ENCODE data around the gene SREBF1.

SREBF1 gene

GRCh38 chr17:17859909-17860765 is 23.4 kb upstream of the SREBF1 start:
- peak; percentile 46 for DNase-seq (ENCODE audit: low read depth, low spot score)

GRCh38 chr17:17857496-17857895 is 20.7 kb upstream of the SREBF1 start:
- DNase-seq (ENCODE audit: low read depth, low spot score) = no peak

- no peak for DNase-seq (ENCODE audit: low read depth, low spot score)
These were observed 19.6 kb upstream of the SREBF1 start for GRCh38 chr17:17856386-17856785.

- no peak for DNase-seq (ENCODE audit: low read depth, low spot score)
These were observed 19.2 kb upstream of the SREBF1 start for GRCh38 chr17:17855976-17856375.

DNA sequence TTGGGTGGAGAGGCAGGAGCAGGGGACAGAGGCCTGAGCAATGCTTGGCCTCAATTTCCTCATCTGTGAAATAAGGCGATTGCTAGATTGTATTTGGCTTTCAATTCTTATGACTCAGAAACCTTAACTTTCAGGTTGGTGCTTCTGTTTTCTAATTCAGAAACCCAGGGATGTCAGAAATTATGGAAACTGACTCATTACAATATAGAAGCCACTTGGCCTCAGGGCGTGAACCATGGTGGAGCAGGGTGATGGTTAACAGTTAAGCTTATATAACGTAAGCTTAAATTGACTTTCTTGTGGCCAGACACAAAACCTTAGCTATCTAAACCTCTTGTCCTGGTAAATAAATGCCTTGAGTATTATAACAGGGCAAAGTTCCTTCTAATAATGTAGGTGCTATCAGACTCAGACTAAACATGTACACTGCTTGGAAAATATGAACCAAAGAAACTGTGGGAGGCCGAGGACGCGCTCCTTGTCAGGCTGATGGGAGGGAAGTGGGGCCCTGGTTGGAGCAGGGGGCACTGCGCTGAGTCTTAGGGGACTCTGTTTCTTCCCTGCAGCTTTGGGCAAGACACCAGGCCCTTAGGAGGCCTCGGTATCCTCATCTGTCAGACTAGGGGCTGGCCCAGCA is 17.1 kb upstream of the SREBF1 start:
- DNase-seq (ENCODE audit: low read depth, low spot score) = no peak

DNA sequence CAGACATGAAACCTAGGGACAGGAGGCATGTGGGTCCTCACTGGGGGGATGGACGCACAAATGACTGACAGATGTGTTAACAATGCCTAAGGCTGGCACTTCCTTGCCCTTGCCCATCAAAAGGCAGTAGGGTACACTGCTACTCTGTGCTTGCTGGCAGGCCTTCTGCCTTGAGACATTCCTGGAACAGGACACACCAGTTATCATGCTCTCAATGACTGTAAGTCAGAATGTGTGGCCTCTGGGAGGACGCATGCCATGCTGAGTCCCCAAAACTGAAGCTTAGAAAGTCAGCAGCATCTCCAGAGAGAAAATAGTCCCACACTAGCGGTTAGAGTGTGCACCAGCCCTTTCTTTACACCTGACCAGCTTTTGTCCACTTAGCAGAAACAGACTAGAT is 16.1 kb upstream of the SREBF1 start:
- DNase-seq (ENCODE audit: low read depth, low spot score) = no peak

- DNase-seq (ENCODE audit: low read depth, low spot score) = no peak
These were observed 14.6 kb upstream of the SREBF1 start for GRCh38 chr17:17851103-17852002.

- DNase-seq (ENCODE audit: low read depth, low spot score) = peak; percentile 25
These were observed 13.1 kb upstream of the SREBF1 start for GRCh38 chr17:17849845-17850373.

GRCh38 chr17:17849147-17849820 is 12.5 kb upstream of the SREBF1 start:
- DNase-seq (ENCODE audit: low read depth, low spot score) = peak; percentile 63

- no peak for DNase-seq (ENCODE audit: low read depth, low spot score)
These were observed 11.7 kb upstream of the SREBF1 start for GRCh38 chr17:17848311-17849082.

DNA sequence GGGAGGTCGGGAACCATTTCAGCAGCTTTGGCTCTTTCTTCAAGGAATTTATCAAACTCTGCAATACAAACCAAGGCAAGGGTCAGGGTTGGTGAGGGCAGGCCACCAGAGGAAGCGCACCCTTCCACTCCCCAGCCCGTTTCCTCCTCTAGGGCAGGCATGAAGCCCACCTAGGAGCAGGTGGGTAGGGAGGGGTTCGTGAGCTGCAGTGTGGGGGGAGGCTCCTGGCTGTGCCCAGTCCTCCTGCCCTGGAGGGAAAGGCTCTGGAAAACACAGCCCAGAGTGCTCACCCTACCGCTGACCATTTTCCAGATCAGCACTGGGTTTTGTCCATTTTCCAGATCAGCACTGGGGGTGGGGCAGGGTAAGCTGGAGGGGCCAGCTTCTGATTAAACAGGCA is 10.9 kb upstream of the SREBF1 start:
- no peak for DNase-seq (ENCODE audit: low read depth, low spot score)

GRCh38 chr17:17847118-17847689 is 10.4 kb upstream of the SREBF1 start:
- DNase-seq (ENCODE audit: low read depth, low spot score) = no peak

GRCh38 chr17:17846645-17847044 is 9.9 kb upstream of the SREBF1 start:
- DNase-seq (ENCODE audit: low read depth, low spot score) = no peak

DNA sequence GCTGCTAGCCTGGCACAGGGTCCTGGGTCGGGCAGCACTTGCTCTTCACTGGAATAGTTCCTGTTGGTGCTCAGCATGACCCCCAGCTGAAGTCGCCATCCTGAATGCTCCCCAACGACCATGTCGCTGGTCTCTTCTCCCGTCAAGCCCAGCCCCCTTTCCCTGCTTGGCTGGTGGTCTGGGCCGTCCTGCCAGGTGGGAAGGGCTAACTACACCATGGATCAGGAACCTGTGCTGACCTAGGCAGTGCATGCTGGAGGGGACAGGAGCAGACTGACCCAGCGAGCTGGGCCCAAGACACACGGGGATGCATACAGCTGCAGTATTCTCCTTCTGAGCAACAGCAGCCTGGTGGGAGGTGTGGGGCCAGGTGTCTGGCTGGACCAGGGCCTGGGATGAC is 9.2 kb upstream of the SREBF1 start:
- DNase-seq (ENCODE audit: low read depth, low spot score) = no peak

DNA sequence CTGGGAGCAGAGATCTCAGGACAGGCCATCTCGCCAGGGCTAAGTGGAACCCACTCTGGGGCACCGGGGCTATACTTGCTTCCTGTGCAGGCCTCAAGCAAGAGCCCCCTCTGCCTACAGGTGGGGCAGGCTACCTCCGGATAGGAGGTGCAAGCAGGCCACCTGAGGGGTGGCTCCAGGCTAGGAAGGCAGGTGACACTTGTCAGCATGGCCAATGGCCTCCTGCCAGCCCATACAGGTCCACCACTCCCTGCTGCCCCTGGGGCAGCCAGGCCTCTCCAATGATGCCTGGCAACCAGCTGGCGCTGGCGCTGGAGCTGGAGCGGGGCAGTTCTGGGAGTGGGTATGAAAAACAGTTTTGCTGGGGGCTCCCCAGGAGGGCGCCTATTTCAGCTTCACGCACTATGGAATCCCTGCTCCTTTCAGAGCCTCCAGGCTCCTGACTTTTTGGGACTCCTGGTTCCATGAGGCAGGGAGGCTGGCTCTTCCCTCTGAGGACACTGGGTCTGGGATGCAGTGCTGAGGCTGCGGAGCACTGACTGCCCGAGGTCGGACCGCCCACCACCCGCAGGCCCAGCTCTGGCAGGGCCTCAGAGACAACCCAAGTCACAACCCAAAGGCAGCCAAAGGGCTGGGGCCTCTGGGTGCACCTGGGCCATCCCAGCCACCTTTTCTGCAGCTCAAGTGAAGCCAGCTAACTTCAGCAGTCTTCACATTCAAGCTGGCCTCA is 8.4 kb upstream of the SREBF1 start:
- no peak for DNase-seq (ENCODE audit: low read depth, low spot score)

DNA sequence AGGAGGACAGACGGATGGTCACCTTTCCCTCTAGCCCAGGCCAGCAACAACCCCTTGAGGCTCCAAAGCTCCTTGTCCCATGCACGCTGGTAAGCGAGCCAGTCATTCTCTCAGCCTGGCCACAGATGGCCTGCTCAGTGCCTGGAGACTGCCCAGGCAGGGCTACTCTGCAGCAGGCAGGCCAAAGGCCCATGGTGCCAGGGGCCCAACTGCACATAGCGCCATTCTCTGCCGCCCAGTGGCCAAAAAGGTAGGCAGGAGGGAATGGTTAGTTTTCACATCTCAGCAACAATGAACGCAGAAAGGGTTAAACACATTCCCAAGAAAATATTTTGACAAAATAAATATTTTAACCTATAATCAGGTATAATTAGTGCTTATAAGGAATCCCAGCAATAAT is 7.7 kb upstream of the SREBF1 start:
- no peak for DNase-seq (ENCODE audit: low read depth, low spot score)

GRCh38 chr17:17844079-17844478 is 7.3 kb upstream of the SREBF1 start:
- no peak for DNase-seq (ENCODE audit: low read depth, low spot score)

- DNase-seq (ENCODE audit: low read depth, low spot score) = no peak
These were observed 6.3 kb upstream of the SREBF1 start for GRCh38 chr17:17843096-17843495.

GRCh38 chr17:17842111-17842876 is 5.5 kb upstream of the SREBF1 start:
- DNase-seq (ENCODE audit: low read depth, low spot score) = no peak
